Measurements from ENCODE around the gene SRPK2. TPM values are rescaled to one million over a fixed set of nuclear protein-coding genes. Genes with fewer than 3 reads are reported as not detected.

SRPK2 gene
- total RNA-seq, 1 experiment from 2014 or later, result 21.6 TPM

DNA sequence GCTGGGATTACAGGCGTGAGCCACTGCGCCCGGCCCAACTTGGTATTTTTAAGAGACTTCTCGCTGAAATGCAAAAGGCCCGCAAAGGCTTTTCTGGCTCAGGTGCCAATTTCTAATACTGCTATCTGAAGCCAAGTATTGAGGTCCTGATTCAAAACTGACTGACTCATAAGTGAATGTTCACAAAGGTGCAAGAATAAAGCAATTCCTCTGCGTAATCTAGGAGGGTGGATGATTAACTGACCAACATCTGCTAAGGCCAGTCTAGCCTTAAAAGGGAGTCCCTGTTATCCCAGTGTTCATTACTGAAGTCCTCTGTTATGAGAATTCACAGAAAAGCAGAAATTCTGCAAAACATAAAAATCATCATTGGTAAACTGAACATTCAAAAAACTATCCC, 111.4 kb downstream of the SRPK2 start:
- no peaks in the 10 kb centered on the region for H3K9me2 ChIP-seq (replicated peaks; ENCODE audit: low read length)
- no peak overlapping the region for H2AFZ ChIP-seq (ENCODE audit: low read length)
- H3K4me1 ChIP-seq (ENCODE audit: insufficient read depth, low read length), result peaks cover 8% of the 10 kb centered on the region
- ATAC-seq (peak; percentile 96), DNase-seq (peak; percentile 71)
- H3K9ac ChIP-seq (ENCODE audit: low read length), result no peak overlapping the region
- H3F3A ChIP-seq (ENCODE audit: low read length, unreplicated experiment), result no peaks in the 10 kb centered on the region
- no peaks in the 10 kb centered on the region for H3K27me3 ChIP-seq (ENCODE audit: low read length)
- H4K20me1 ChIP-seq (ENCODE audit: low read length), result no peaks in the 10 kb centered on the region
- ChIA-PET POLR2A (ENCODE audit: unreplicated experiment) (no interaction called here), CTCF (no interaction called here)
- H3K4me3 ChIP-seq (ENCODE audit: low read length), result no peak overlapping the region
- no peaks in the 10 kb centered on the region for H3K36me3 ChIP-seq (ENCODE audit: low read depth, low read length)
- no TSS peak for BruUV-seq (replicated peaks)
- no peak for TF ChIP-seq EZH2phosphoT487 (IDR thresholded peaks at IDR 0.05; ENCODE audit: borderline replicate concordance, low read length)
- no peak for TF ChIP-seq EZH2 (IDR thresholded peaks at IDR 0.05; ENCODE audit: low read length, unreplicated experiment)
- TF ChIP-seq, protein P1, sequence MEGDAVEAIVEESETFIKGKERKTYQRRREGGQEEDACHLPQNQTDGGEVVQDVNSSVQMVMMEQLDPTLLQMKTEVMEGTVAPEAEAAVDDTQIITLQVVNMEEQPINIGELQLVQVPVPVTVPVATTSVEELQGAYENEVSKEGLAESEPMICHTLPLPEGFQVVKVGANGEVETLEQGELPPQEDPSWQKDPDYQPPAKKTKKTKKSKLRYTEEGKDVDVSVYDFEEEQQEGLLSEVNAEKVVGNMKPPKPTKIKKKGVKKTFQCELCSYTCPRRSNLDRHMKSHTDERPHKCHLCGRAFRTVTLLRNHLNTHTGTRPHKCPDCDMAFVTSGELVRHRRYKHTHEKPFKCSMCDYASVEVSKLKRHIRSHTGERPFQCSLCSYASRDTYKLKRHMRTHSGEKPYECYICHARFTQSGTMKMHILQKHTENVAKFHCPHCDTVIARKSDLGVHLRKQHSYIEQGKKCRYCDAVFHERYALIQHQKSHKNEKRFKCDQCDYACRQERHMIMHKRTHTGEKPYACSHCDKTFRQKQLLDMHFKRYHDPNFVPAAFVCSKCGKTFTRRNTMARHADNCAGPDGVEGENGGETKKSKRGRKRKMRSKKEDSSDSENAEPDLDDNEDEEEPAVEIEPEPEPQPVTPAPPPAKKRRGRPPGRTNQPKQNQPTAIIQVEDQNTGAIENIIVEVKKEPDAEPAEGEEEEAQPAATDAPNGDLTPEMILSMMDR (conservative IDR thresholded peaks at IDR 0.05; ENCODE audit: low read depth, low read length), result no peak
- peaks cover 16% of the 10 kb centered on the region for H3K79me2 ChIP-seq (ENCODE audit: low read length)
- intact Hi-C loops (cut with micrococcal nuclease), result no loop called here
- 0 out of 2 replicates have a peak overlapping the region, but pooled peaks have one; percentile 16 for H3K4me2 ChIP-seq (ENCODE audit: low read length)
- H3K27ac ChIP-seq (ENCODE audit: low read length), result 0 out of 2 replicates have a peak overlapping the region, but pooled peaks have one; percentile 22
- no peaks in the 10 kb centered on the region for H3K9me3 ChIP-seq (ENCODE audit: low read length)

DNA sequence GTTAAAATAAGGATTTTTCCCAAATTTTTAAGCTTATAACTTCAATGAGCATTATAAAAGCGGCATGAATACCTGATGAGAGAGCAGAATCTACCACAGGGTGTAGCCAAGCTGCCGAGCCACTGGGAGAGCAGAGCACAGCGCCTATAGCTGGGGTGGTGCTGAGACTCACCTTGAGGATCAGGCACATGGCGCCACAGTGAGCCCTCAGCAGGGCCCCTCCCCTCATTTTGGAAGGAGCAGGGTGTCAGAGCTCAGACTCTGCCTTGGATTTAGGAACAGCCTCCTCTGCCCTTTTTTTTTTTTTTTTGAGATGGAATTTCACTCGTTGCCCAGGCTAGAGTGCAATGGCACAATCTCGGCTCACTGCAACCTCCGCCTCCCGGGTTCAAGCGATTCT, 118.6 kb downstream of the SRPK2 start:
- DNase-seq (no peak), ATAC-seq (no peak)
- Histone ChIP-seq H3K9me2 (replicated peaks; ENCODE audit: low read length) (no peaks in the 10 kb centered on the region), H3F3A (ENCODE audit: low read length, unreplicated experiment) (no peaks in the 10 kb centered on the region), H3K27ac (ENCODE audit: low read length) (no peak overlapping the region), H3K27me3 (ENCODE audit: low read length) (no peaks in the 10 kb centered on the region), H3K79me2 (ENCODE audit: low read length) (peaks cover 68% of the 10 kb centered on the region), H3K36me3 (ENCODE audit: low read depth, low read length) (no peaks in the 10 kb centered on the region), H4K20me1 (ENCODE audit: low read length) (0 out of 2 replicates have a peak, but pooled peaks cover 18% of the 10 kb centered on the region), H3K4me1 (ENCODE audit: insufficient read depth, low read length) (peaks cover 37% of the 10 kb centered on the region), H2AFZ (ENCODE audit: low read length) (no peak overlapping the region), H3K4me3 (ENCODE audit: low read length) (peak overlapping the region; percentile 72), H3K9ac (ENCODE audit: low read length) (0 out of 2 replicates have a peak overlapping the region, but pooled peaks have one; percentile 70), H3K4me2 (ENCODE audit: low read length) (peak overlapping the region; percentile 93), H3K9me3 (ENCODE audit: low read length) (no peaks in the 10 kb centered on the region)
- CTCF ChIA-PET, result no interaction called here
- TF ChIP-seq, protein P1 (conservative IDR thresholded peaks at IDR 0.05; ENCODE audit: low read depth, low read length), result no peak
- TF ChIP-seq EZH2 (IDR thresholded peaks at IDR 0.05; ENCODE audit: low read length, unreplicated experiment) (no peak), EZH2phosphoT487 (IDR thresholded peaks at IDR 0.05; ENCODE audit: borderline replicate concordance, low read length) (no peak)
- no TSS peak for BruUV-seq (replicated peaks)
- intact Hi-C loops (cut with micrococcal nuclease), result no loop called here
- POLR2A ChIA-PET (ENCODE audit: unreplicated experiment), result no interaction called here

DNA sequence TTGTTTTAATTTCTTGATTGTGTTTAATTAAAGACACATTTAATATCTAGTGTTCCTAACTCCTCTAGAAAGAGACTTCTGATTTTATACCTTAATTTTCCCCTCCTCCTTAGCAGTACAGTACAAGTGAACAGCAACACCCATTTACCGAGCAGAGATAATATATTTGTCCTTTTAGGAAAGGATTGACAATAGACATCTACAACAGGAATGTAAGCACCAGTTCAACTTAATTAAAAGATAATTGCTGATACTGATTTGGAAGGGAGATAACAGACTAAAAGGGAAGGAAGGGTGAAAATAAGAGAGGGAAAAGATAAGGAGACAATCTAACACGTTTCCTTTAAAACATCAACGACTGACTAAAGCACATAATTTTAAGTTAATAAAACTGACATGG, 119.3 kb downstream of the SRPK2 start:
- TSS peak; percentile 68 for BruUV-seq (replicated peaks)
- TF ChIP-seq EZH2phosphoT487 (IDR thresholded peaks at IDR 0.05; ENCODE audit: borderline replicate concordance, low read length) (no peak), EZH2 (IDR thresholded peaks at IDR 0.05; ENCODE audit: low read length, unreplicated experiment) (no peak)
- TF ChIP-seq, protein P1 (conservative IDR thresholded peaks at IDR 0.05; ENCODE audit: low read depth, low read length), result no peak
- Histone ChIP-seq H3F3A (ENCODE audit: low read length, unreplicated experiment) (no peaks in the 10 kb centered on the region), H3K9me2 (replicated peaks; ENCODE audit: low read length) (no peaks in the 10 kb centered on the region), H3K79me2 (ENCODE audit: low read length) (peaks cover 75% of the 10 kb centered on the region), H3K4me1 (ENCODE audit: insufficient read depth, low read length) (peaks cover 37% of the 10 kb centered on the region), H4K20me1 (ENCODE audit: low read length) (0 out of 2 replicates have a peak, but pooled peaks cover 18% of the 10 kb centered on the region), H3K9ac (ENCODE audit: low read length) (peak overlapping the region; percentile 70), H3K4me2 (ENCODE audit: low read length) (peak overlapping the region; percentile 93), H3K9me3 (ENCODE audit: low read length) (no peaks in the 10 kb centered on the region), H3K4me3 (ENCODE audit: low read length) (peak overlapping the region; percentile 72), H3K27me3 (ENCODE audit: low read length) (no peaks in the 10 kb centered on the region), H3K36me3 (ENCODE audit: low read depth, low read length) (no peaks in the 10 kb centered on the region), H2AFZ (ENCODE audit: low read length) (peak overlapping the region; percentile 92), H3K27ac (ENCODE audit: low read length) (peak overlapping the region; percentile 77)
- ChIA-PET CTCF (no interaction called here), POLR2A (ENCODE audit: unreplicated experiment) (interaction anchor here (0.6 to 1.3 kb wide), 2 partner anchors 50 to 143 kb away, joined by 3 to 4 read pairs; no protein-coding TSS in a partner anchor)
- intact Hi-C loops (cut with micrococcal nuclease), result loop anchor here (1.0 to 2.0 kb wide), 2 partner anchors 35 to 45 kb away; no protein-coding TSS in a partner anchor
- peak; percentile 46 for ATAC-seq
- no peak for DNase-seq

All from PC-3 (cell line).